ENCODE results near the gene COL24A1.

COL24A1 gene

GRCh38 chr1:85700422-85700821 lies 456.1 kb downstream of the COL24A1 start:
- no peak for DNase-seq (ENCODE audit: low read depth in 3 of 3, low spot score in 1 of 3)

- no peak for DNase-seq (ENCODE audit: low read depth in 3 of 3, low spot score in 1 of 3)
Measured at GRCh38 chr1:85697895-85698294, 458.7 kb downstream of the COL24A1 start.

GRCh38 chr1:85692730-85693314 lies 463.8 kb downstream of the COL24A1 start:
- no peak for DNase-seq (ENCODE audit: low read depth in 3 of 3, low spot score in 1 of 3)

GRCh38 chr1:85689775-85690404 lies 466.7 kb downstream of the COL24A1 start:
- no peak for DNase-seq (ENCODE audit: low read depth in 3 of 3, low spot score in 1 of 3)

GRCh38 chr1:85683292-85684025 lies 473.1 kb downstream of the COL24A1 start:
- no peak for DNase-seq (ENCODE audit: low read depth in 3 of 3, low spot score in 1 of 3)

- no peak for DNase-seq (ENCODE audit: low read depth in 3 of 3, low spot score in 1 of 3)
Measured at GRCh38 chr1:85681087-85681486, 475.5 kb downstream of the COL24A1 start.
